ENCODE measurements around the gene CFL1. TPM values are rescaled to one million over a fixed set of nuclear protein-coding genes. Genes with fewer than 3 reads are reported as not detected.

Gene CFL1
- total and polyA plus RNA-seq, 12 donors: 159 to 962 (median 320) TPM

- DNase-seq: peak; percentile 60
- H3K9me3 ChIP-seq: no peaks in the 10 kb centered on the region
- WGBS, 2 donors: 2% methylated on average over 40 to 66 of the region's 69 CpGs
- peaks cover 0 to 33% (median 17%) of the 10 kb centered on the region in 9 donors for H3K36me3 ChIP-seq
- H3K27ac ChIP-seq: peak within 1 kb of the TSS; percentile 84 to 97 (median 96)
- intact Hi-C loops (cut with DNase I): loop anchor here in 4 of 10 donors (1.0 to 2.0 kb wide), 3 partner anchors 12 to 47 kb away; partner anchors contain the start of genes FIBP (in 2 of the 4), MUS81 (in 2 of the 4), C11orf68 (in 1 of the 4) and DRAP1 (in 1 of the 4)
- peaks cover 16 to 40% (median 29%) of the 10 kb centered on the region in 9 donors for H3K4me1 ChIP-seq
- peak within 1 kb of the TSS; percentile 47 to 73 (median 68) for H3K4me3 ChIP-seq
- ATAC-seq: peak; percentile 23 to 62 (median 42)
- H3K27me3 ChIP-seq: no peaks in the 10 kb centered on the region
- TF ChIP-seq CTCF (IDR thresholded peaks at IDR 0.05): no peak
Measured at GRCh38 chr11:65872586-65873317, 14.8 kb upstream of the CFL1 start, which contains the start of gene EFEMP2. Gene EFEMP2, minus strand, starts transcription at chr11:65872800. Its CDS starts 446 bp downstream, at chr11:65872354.

GRCh38 chr11:65871811-65872548, 14.0 kb upstream of the CFL1 start:
- peak in 3 of 9 donors; percentile 36 to 41 (median 37) for TF ChIP-seq CTCF (IDR thresholded peaks at IDR 0.05)
- intact Hi-C loops (cut with DNase I): loop anchor here in 2 of 10 donors (2.0 kb wide), 1 partner anchor 17 kb away; the partner anchor contains the start of gene FIBP (in 2 of the 2)
- ATAC-seq (peak; percentile 7 to 19 (median 14)), DNase-seq (no peak)
- no peaks in the 10 kb centered on the region for H3K27me3 ChIP-seq
- H3K36me3 ChIP-seq: peaks cover 0 to 41% (median 24%) of the 10 kb centered on the region in 9 donors
- peak overlapping the region; percentile 84 to 97 (median 96) for H3K27ac ChIP-seq
- H3K4me3 ChIP-seq: peak overlapping the region; percentile 47 to 73 (median 68)
- H3K9me3 ChIP-seq: no peaks in the 10 kb centered on the region
- peaks cover 16 to 44% (median 29%) of the 10 kb centered on the region in 9 donors for H3K4me1 ChIP-seq
- 5 to 13% methylated on average over 23 to 26 of the region's 26 CpGs for WGBS, 2 donors

DNA sequence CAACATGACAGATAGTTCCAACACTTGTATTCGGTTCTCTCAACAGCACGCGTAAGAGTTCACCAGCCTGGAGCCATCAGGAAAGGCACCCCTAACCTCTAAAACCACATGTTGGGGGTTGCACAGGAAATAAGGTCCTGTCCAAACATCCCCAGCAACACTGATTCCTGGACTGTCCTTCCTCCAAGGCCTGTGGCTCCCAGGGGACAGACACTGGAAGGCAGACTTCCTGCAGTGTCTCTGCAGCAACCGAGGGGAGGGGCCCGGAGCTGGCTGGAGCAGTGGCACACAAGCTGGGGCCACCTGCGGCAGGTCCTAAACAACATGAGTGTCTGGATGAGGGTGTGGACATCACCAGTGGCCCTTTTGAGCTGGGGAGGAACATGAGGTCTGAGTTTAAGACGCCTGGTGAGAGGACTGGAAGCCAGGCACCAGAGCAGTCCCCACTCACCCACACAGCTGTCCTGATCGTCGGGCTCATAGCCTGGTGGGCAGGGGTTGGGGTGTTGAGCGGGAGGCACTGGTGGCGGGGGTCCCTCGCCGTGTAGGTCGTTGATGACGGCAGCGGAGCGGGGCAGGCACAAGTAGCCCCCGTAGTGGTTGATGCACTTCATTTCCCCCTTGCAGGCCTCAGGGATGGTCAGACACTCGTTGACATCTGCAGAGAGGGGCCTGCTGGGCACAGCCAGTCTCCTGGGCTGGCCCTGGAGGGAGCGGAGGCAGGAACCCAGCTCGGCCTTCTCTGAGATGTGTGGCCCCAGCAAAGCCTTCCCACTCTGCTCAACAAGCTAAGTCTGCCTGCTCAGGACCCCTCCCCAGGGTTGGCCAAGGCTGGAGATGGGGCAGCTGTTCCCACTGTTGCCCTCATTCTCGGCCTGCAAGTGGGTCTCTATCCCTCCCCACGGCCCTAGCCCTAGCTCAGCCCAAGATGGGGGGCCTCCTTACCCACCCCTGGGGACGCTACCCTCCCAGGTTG, 13.0 kb upstream of the CFL1 start:
- H3K4me1 ChIP-seq: peaks cover 16 to 44% (median 29%) of the 10 kb centered on the region in 9 donors
- DNase-seq (peak; percentile 61 to 72), ATAC-seq (peak in 1 of 8 donors; percentile 8)

More for the DNA sequence above, 13.0 kb upstream of the CFL1 start:
- Histone ChIP-seq H3K27me3 (no peaks in the 10 kb centered on the region), H3K4me3 (peak overlapping the region in 8 of 10 donors; percentile 64 to 73 (median 68)), H3K27ac (peak overlapping the region; percentile 84 to 97 (median 96)), H3K36me3 (peaks cover 0 to 51% (median 33%) of the 10 kb centered on the region in 9 donors), H3K9me3 (no peaks in the 10 kb centered on the region)
- 57 to 61% methylated on average over 24 of the region's 24 CpGs for WGBS, 2 donors
- intact Hi-C loops (cut with DNase I): no loop called here
- TF ChIP-seq CTCF (IDR thresholded peaks at IDR 0.05): no peak
